MM.1S (cell line): ENCODE data around the gene NALCN.

ENCODE experiments used
- EZH2 ChIP-seq: fragments of 300-600 bp; sonication (generic); optimal IDR thresholded peaks from 2 replicates; pipeline ENCODE3; 2017; ENCODE audit warnings: low read depth, mild to moderate bottlenecking, antibody characterized with exemption, low read length, mixed read lengths
- TF ChIP-seq, protein P1 (sequence below): fragments of 300-600 bp; sonication (generic); IDR thresholded peaks from 2 replicates; pipeline ENCODE4 v1.5.1; 2016; ENCODE audit warnings: antibody characterized with exemption, low read length, mixed read lengths

- TF ChIP-seq EZH2: no peak
- TF ChIP-seq, protein P1, sequence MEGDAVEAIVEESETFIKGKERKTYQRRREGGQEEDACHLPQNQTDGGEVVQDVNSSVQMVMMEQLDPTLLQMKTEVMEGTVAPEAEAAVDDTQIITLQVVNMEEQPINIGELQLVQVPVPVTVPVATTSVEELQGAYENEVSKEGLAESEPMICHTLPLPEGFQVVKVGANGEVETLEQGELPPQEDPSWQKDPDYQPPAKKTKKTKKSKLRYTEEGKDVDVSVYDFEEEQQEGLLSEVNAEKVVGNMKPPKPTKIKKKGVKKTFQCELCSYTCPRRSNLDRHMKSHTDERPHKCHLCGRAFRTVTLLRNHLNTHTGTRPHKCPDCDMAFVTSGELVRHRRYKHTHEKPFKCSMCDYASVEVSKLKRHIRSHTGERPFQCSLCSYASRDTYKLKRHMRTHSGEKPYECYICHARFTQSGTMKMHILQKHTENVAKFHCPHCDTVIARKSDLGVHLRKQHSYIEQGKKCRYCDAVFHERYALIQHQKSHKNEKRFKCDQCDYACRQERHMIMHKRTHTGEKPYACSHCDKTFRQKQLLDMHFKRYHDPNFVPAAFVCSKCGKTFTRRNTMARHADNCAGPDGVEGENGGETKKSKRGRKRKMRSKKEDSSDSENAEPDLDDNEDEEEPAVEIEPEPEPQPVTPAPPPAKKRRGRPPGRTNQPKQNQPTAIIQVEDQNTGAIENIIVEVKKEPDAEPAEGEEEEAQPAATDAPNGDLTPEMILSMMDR: no peak
Measured at GRCh38 chr13:101298517-101298916, 117.8 kb downstream of the NALCN start.
